CD4-positive, alpha-beta T cell treated with Interleukin-21 for 1 hour (primary cell): Measurements from ENCODE around the gene ELP6.
"Not testable (repeated sequence)": the region's sequence is repeated elsewhere in the genome, so short reads cannot be mapped to it uniquely, and the experiment has no call there.

Experiments used
- DNase-seq: peaks from one replicate; pipeline ENCODE4 v3.0.0-alpha.2; 2020

ELP6 gene

DNA sequence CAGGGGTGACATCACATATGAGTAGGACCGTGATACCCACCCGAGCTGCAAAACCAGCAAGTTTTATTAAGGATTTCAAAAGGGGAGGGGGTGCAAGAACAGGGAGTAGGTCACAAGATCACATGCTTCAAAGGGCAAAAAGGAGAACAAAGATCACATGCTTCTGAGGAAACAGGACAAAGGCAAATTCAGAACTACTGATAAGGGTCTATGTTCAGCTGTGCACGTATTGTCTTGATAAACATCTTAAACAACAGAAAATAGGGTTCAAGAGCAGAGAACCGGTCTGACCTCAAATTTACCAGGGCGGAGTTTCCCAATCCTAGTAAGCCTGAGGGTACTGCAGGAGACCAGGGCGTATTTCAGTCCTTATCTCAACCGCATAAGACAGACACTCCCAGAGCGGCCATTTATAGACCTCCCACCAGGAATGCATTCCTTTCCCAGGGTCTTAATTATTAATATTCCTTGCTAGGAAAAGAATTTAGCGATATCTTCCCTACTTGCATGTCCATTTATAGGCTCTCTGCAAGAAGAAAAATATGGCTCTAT is 53.9 kb downstream of the ELP6 start:
- not testable (repeated sequence) for DNase-seq

DNA sequence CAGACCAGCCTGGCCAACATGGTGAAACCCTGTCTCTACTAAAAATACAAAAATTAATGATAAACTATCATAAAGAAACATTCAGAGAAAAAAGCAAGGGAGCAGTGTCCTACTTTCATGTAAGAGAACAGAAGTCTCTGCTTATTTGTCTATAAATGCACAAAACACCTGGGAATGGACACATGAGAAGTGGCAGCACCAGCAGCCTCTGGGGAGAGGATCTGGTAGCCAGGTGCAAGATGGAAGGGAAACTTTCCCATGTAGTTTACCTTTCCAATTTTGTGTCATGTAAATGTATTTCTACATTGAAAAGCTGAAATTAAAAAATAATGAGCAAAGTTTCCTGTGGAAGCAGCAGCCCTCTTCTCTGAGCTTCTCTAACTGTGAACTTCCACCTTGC is 56.5 kb downstream of the ELP6 start:
- no peak for DNase-seq

GRCh38 chr3:47455806-47456452 is 57.6 kb downstream of the ELP6 start:
- no peak for DNase-seq

DNA sequence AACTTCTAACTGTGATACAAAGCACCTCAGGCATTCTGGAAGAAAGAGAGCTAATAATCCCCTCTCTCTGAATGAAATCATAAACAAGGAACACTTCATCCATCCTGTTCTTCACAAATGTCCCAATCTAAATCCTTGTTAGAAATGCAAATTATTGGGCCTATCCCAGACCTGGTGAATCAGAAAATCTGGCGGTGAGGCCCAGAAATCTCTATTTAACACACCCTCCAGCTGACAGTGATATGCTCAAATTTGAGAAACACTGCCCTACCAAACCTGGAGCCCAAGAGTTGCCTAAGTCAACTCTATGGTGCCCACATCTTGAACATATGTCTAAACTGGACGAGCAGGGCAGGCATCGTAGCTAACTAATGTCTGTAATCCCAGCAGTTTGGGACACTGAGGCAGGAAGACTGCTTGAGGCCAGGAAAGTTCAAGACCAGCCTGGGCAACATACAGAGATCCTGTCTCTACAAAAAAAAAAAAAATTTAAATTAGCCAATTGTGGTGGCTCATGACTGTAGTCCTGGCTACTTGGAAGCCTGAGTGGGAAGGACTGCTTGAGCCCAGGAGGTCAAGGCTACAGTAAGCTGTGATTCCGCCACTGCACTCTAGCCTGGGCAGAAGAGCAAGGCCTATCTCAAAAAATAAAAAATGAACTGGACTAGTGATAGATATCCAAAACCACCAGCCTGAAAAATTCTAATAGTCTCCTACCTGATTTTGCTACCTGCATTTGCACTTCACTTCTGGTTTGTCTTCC is 60.9 kb downstream of the ELP6 start:
- DNase-seq, result no peak
